Measurements from ENCODE around the gene ZNF223. TPM values are rescaled to one million over a fixed set of nuclear protein-coding genes. Genes with fewer than 3 reads are reported as not detected.
A peak's percentile ranks its signal among the peaks of the same experiment; 100 is the strongest.

The ZNF223 gene
- total RNA-seq (1 to 10 TPM; 2.3 to 5.4 (median 3.2) TPM), polyA plus RNA-seq (1 to 10 TPM; 2.8 to 4.8 TPM)
- long read RNA-seq, donor 1, partial matches to known transcripts, result 0 of 1 reads
- long read RNA-seq, donor 1, other reads (novel, unspliced or antisense), result 1 of 1 reads
- long read RNA-seq, donor 2, partial matches to known transcripts, result 0 of 4 reads
- long read RNA-seq, donor 2, other reads (novel, unspliced or antisense), result 0 of 4 reads
- long read RNA-seq, donor 3, transcript ZNF223-201 (5 exons, 2,418 nt), result major isoform, 7 of 10 reads
- long read RNA-seq, donor 3, partial matches to known transcripts, result 0 of 10 reads
- long read RNA-seq, donor 3, other reads (novel, unspliced or antisense), result 2 of 10 reads

- peak; percentile 100 for ATAC-seq
- peak; percentile 92 to 97 for DNase-seq
- Histone ChIP-seq H3K9me3 (peaks cover 0 to 28% (median 0%) of the 10 kb centered on the region in 11 donors), H3K4me1 (peaks cover 3 to 21% (median 12%) of the 10 kb centered on the region in 9 donors), H3K36me3 (peaks cover 0 to 27% (median 14%) of the 10 kb centered on the region in 9 donors), H3K27ac (peak within 1 kb of the TSS in 9 of 10 donors; percentile 49 to 82 (median 64)), H3K27me3 (peaks cover 0 to 37% (median 18%) of the 10 kb centered on the region in 7 donors), H3K4me3 (peak within 1 kb of the TSS; percentile 52 to 81 (median 71))
- TF ChIP-seq, protein P1, sequence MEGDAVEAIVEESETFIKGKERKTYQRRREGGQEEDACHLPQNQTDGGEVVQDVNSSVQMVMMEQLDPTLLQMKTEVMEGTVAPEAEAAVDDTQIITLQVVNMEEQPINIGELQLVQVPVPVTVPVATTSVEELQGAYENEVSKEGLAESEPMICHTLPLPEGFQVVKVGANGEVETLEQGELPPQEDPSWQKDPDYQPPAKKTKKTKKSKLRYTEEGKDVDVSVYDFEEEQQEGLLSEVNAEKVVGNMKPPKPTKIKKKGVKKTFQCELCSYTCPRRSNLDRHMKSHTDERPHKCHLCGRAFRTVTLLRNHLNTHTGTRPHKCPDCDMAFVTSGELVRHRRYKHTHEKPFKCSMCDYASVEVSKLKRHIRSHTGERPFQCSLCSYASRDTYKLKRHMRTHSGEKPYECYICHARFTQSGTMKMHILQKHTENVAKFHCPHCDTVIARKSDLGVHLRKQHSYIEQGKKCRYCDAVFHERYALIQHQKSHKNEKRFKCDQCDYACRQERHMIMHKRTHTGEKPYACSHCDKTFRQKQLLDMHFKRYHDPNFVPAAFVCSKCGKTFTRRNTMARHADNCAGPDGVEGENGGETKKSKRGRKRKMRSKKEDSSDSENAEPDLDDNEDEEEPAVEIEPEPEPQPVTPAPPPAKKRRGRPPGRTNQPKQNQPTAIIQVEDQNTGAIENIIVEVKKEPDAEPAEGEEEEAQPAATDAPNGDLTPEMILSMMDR (IDR thresholded peaks at IDR 0.05), result no peak
- 1% methylated on average over 38 of the region's 38 CpGs for WGBS, 2 donors
- intact Hi-C loops (cut with DNase I), result loop anchor here in 4 of 10 donors (1.0 to 5.0 kb wide), 6 partner anchors 19 to 70 kb away; partner anchors contain the start of genes ZNF155 (in 2 of the 4), ZNF225 (in 2 of the 4), ZNF224 (in 1 of the 4) and ZNF230 (in 1 of the 4)
Observed at GRCh38 chr19:44051650-44052402, at the start of gene ZNF223. Gene ZNF223 (plus strand): TSS chr19:44052036. CDS start chr19:44055177, 3,141 bp downstream.

- Histone ChIP-seq H3K9me3 (peaks cover 0 to 59% (median 0%) of the 10 kb centered on the region in 11 donors), H3K4me3 (peak overlapping the region; percentile 42 to 94 (median 80)), H3K4me1 (peaks cover 0 to 31% (median 17%) of the 10 kb centered on the region in 9 donors), H3K36me3 (peaks cover 0 to 21% (median 10%) of the 10 kb centered on the region in 9 donors), H3K27ac (peak overlapping the region in 9 of 10 donors; percentile 64 to 88 (median 78)), H3K27me3 (no peaks in the 10 kb centered on the region)
- ATAC-seq, result peak in 2 of 8 donors; percentile 4 to 5
- intact Hi-C loops (cut with DNase I), result loop anchor here in 7 of 10 donors (1.0 to 10.0 kb wide), 10 partner anchors 17 to 353 kb away; partner anchors contain the start of genes ZNF155 (in 2 of the 7), ZNF222 (in 2 of the 7), ZNF224 (in 2 of the 7) and ZNF225 (in 2 of the 7)
- TF ChIP-seq, protein P1 (IDR thresholded peaks at IDR 0.05), result no peak
- WGBS, 2 donors, result 7 to 9% methylated on average over 8 of the region's 8 CpGs
- DNase-seq, result no peak
Observed at GRCh38 chr19:44002212-44002565, 49.6 kb upstream of the ZNF223 start.

GRCh38 chr19:44002566-44003460 is 49.0 kb upstream of the ZNF223 start, which contains the start of gene ZNF230:
Gene ZNF230 (plus strand): TSS chr19:44002957. CDS start chr19:44007079, 4,122 bp downstream.
- TF ChIP-seq, protein P1 (IDR thresholded peaks at IDR 0.05), result no peak
- Histone ChIP-seq H3K27me3 (no peaks in the 10 kb centered on the region), H3K4me3 (peak within 1 kb of the TSS; percentile 42 to 94 (median 80)), H3K9me3 (peaks cover 0 to 59% (median 0%) of the 10 kb centered on the region in 11 donors), H3K36me3 (peaks cover 0 to 24% (median 12%) of the 10 kb centered on the region in 9 donors), H3K27ac (peak within 1 kb of the TSS in 9 of 10 donors; percentile 64 to 88 (median 78)), H3K4me1 (peaks cover 0 to 31% (median 17%) of the 10 kb centered on the region in 9 donors)
- ATAC-seq (peak; percentile 99 to 100 (median 100)), DNase-seq (peak; percentile 81 to 96)
- WGBS, 2 donors, result 0 to 1% methylated on average over 48 of the region's 48 CpGs
- intact Hi-C loops (cut with DNase I), result loop anchor here in 7 of 10 donors (1.0 to 10.0 kb wide), 10 partner anchors 18 to 352 kb away; partner anchors contain the start of genes ZNF155 (in 2 of the 7), ZNF222 (in 2 of the 7), ZNF224 (in 2 of the 7) and ZNF225 (in 2 of the 7)
